GM23338 (cell line): ENCODE data around the gene SPCS2.

Experiments
- CREB1 ChIP-seq: fragments of 250-450 bp; sonication (Bioruptor Pico); IDR thresholded peaks from 2 replicates; pipeline ENCODE4 v1.5.0; 2020; ENCODE audit warnings: low read depth, mild to moderate bottlenecking, moderate library complexity
- EZH2 ChIP-seq: fragments of 200-600 bp; sonication (generic); IDR thresholded peaks from one replicate; pipeline ENCODE4 v1.8.0; 2017; ENCODE audit warnings: antibody characterized with exemption, mild to moderate bottlenecking, low read depth; ENCODE audit not compliant: unreplicated experiment
- EZH2phosphoT487 ChIP-seq: fragments of 200-600 bp; sonication (generic); IDR thresholded peaks from one replicate; pipeline ENCODE4 v1.8.1; 2018; ENCODE audit warnings: antibody characterized with exemption; ENCODE audit not compliant: unreplicated experiment
- JUNB ChIP-seq: IDR thresholded peaks from one replicate; pipeline ENCODE4 v1.6.1; 2016; ENCODE audit warnings: antibody characterized with exemption; ENCODE audit not compliant: unreplicated experiment
- NANOG ChIP-seq: IDR thresholded peaks from 2 replicates; pipeline ENCODE4 v1.6.1; 2016; ENCODE audit warnings: antibody characterized with exemption, borderline replicate concordance
- POLR2AphosphoS5 ChIP-seq: IDR thresholded peaks from 2 replicates; pipeline ENCODE4 v1.6.1; 2016; ENCODE audit warnings: antibody characterized with exemption, low read depth
- REST ChIP-seq: IDR thresholded peaks from one replicate; pipeline ENCODE4 v1.6.1; 2018; ENCODE audit warnings: antibody characterized with exemption; ENCODE audit not compliant: unreplicated experiment
- ZNF114 ChIP-seq: fragments of 250-450 bp; sonication (Bioruptor Pico); IDR thresholded peaks from 2 replicates; pipeline ENCODE4 v1.5.0; 2020; ENCODE audit warnings: mild to moderate bottlenecking, moderate library complexity
- TF ChIP-seq, protein P1 (sequence below), 2 experiments: fragments of 200-600 bp in 1 of 2; sonication (generic) in 1 of 2; conservative IDR thresholded peaks; 2 replicates each; pipeline versions ENCODE4 v1.5.1 to v1.6.1; 2016 to 2017; ENCODE audit warnings: antibody characterized with exemption in 2 of 2, low read depth in 2 of 2, mild to moderate bottlenecking in 2 of 2, moderate library complexity in 1 of 2

- TF ChIP-seq, protein P1, sequence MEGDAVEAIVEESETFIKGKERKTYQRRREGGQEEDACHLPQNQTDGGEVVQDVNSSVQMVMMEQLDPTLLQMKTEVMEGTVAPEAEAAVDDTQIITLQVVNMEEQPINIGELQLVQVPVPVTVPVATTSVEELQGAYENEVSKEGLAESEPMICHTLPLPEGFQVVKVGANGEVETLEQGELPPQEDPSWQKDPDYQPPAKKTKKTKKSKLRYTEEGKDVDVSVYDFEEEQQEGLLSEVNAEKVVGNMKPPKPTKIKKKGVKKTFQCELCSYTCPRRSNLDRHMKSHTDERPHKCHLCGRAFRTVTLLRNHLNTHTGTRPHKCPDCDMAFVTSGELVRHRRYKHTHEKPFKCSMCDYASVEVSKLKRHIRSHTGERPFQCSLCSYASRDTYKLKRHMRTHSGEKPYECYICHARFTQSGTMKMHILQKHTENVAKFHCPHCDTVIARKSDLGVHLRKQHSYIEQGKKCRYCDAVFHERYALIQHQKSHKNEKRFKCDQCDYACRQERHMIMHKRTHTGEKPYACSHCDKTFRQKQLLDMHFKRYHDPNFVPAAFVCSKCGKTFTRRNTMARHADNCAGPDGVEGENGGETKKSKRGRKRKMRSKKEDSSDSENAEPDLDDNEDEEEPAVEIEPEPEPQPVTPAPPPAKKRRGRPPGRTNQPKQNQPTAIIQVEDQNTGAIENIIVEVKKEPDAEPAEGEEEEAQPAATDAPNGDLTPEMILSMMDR (conservative IDR thresholded peaks at IDR 0.05; ENCODE audit: low read depth in 2 of 2) = no peak
- no peak for TF ChIP-seq REST
- TF ChIP-seq POLR2AphosphoS5 = no peak
- TF ChIP-seq EZH2phosphoT487 = no peak
- no peak for TF ChIP-seq EZH2
- TF ChIP-seq ZNF114 (CRISPR knock-in tag) = no peak
- no peak for TF ChIP-seq JUNB
- no peak for TF ChIP-seq CREB1 (CRISPR knock-in tag)
- TF ChIP-seq NANOG = no peak
Observed at GRCh38 chr11:74936976-74937375, 12.1 kb upstream of the SPCS2 start.
